SK-N-SH (cell line): ENCODE results near the gene CLCN2. TPM values are rescaled to one million over a fixed set of nuclear protein-coding genes. Genes with fewer than 3 reads are reported as not detected.

Source experiments
- CTCF ChIA-PET: fragments of 300-600, 350-600 bp; formaldehyde crosslinking; extraction: SDS; loops from one replicate; lab custom pipeline; 2021; lab: Yijun Ruan, JAX
- POLR2A ChIA-PET: fragments of 350-600 bp; sonication (Branson Sonifier 250); formaldehyde crosslinking; extraction: SDS; loops from one replicate; lab custom pipeline; 2020; ENCODE audit warnings: antibody characterized with exemption, inconsistent platforms; lab: Yijun Ruan, JAX
- DNase-seq: peaks from one replicate; pipeline ENCODE4 v3.0.0; 2012
- H2AFZ ChIP-seq: fragments of 200-600 bp; sonication (generic); 2 replicates; pipeline ENCODE4 v1.8.1; 2016; ENCODE audit warnings: antibody characterized with exemption, mild to moderate bottlenecking, low read depth
- H3F3A ChIP-seq: fragments of 200-600 bp; sonication (generic); replicated peaks from 2 replicates; pipeline ENCODE3; 2016; ENCODE audit warnings: antibody characterized with exemption, mild to moderate bottlenecking; ENCODE audit not compliant: insufficient read depth
- H3K27ac ChIP-seq, 2 experiments: fragments of 200-500 bp in 1 of 2; fragments of 200-600 bp in 1 of 2; sonication (Bioruptor generic) in 1 of 2; sonication (generic), shearing (Covaris generic) in 1 of 2; 2 replicates each; pipeline versions ENCODE4 v1.5.1 to v1.6.1; 2014 to 2016; ENCODE audit warnings: low read depth in 2 of 2, inconsistent platforms in 1 of 2, low read length in 1 of 2, mild to moderate bottlenecking in 1 of 2, mixed read lengths in 1 of 2
- H3K27me3 ChIP-seq: fragments of 200-600 bp; sonication (generic), shearing (Covaris generic); 2 replicates; pipeline ENCODE4 v1.6.1; 2016; ENCODE audit warnings: mixed run types; ENCODE audit not compliant: insufficient read depth
- H3K36me3 ChIP-seq, 2 experiments: fragments of 200-500 bp in 1 of 2; fragments of 200-600 bp in 1 of 2; sonication (Bioruptor generic) in 1 of 2; sonication (generic) in 1 of 2; replicated peaks in 1 of 2; 2 replicates each; pipeline versions ENCODE3 to v1.5.1; 2014 to 2016; ENCODE audit warnings: low read length in 1 of 2, mild to moderate bottlenecking in 1 of 2; ENCODE audit not compliant: insufficient read depth in 2 of 2, control insufficient read depth in 1 of 2
- H3K4me1 ChIP-seq, 2 experiments: fragments of 200-500 bp in 1 of 2; fragments of 200-600 bp in 1 of 2; sonication (Bioruptor generic) in 1 of 2; sonication (generic), shearing (Covaris generic) in 1 of 2; 2 replicates each; pipeline versions ENCODE4 v1.5.1 to v1.6.1; 2014 to 2016; ENCODE audit warnings: low read depth in 1 of 2, low read length in 1 of 2, mixed run types in 1 of 2; ENCODE audit not compliant: insufficient read depth in 2 of 2, control insufficient read depth in 1 of 2
- H3K4me2 ChIP-seq: fragments of 200-600 bp; sonication (generic), shearing (Covaris generic); 2 replicates; pipeline ENCODE4 v1.6.1; 2017; ENCODE audit warnings: mixed run types
- H3K4me3 ChIP-seq, 2 experiments: fragments of 200-500 bp in 1 of 2; fragments of 200-600 bp in 1 of 2; sonication (Bioruptor generic) in 1 of 2; sonication (generic), shearing (Covaris generic) in 1 of 2; 2 replicates each; pipeline versions ENCODE4 v1.5.1 to v1.8.1; 2014 to 2016; ENCODE audit warnings: low read depth in 2 of 2, inconsistent platforms in 1 of 2, low read length in 1 of 2, mild to moderate bottlenecking in 1 of 2, mixed read lengths in 1 of 2, moderate library complexity in 1 of 2
- H3K79me2 ChIP-seq: fragments of 200-600 bp; sonication (generic); 2 replicates; pipeline ENCODE4 v1.8.1; 2017; ENCODE audit warnings: mild to moderate bottlenecking; ENCODE audit not compliant: insufficient read depth
- H3K9ac ChIP-seq: fragments of 200-600 bp; sonication (generic); 2 replicates; pipeline ENCODE4 v1.6.1; 2017; ENCODE audit warnings: mixed run types
- H3K9me2 ChIP-seq: fragments of 200-600 bp; sonication (generic); 2 replicates; pipeline ENCODE4 v1.6.1; 2017; ENCODE audit warnings: mixed run types
- H3K9me3 ChIP-seq: fragments of 200-600 bp; sonication (generic); 2 replicates; pipeline ENCODE4 v1.6.1; 2017; ENCODE audit warnings: mixed run types, mild to moderate bottlenecking, moderate library complexity
- H4K20me1 ChIP-seq: fragments of 200-600 bp; sonication (generic); 2 replicates; pipeline ENCODE4 v1.6.1; 2017; ENCODE audit warnings: mild to moderate bottlenecking, mixed run types; ENCODE audit not compliant: insufficient read depth
- CHD2 ChIP-seq: fragments of 150-350 bp; IDR thresholded peaks from 2 replicates; pipeline ENCODE4 v1.6.1; 2018; ENCODE audit warnings: low read length; ENCODE audit not compliant: partially characterized antibody
- ELF1 ChIP-seq: IDR thresholded peaks from 2 replicates; pipeline ENCODE4 v1.4.0; 2012
- EZH2phosphoT487 ChIP-seq: fragments of 200-600 bp; sonication (generic); IDR thresholded peaks from 2 replicates; pipeline ENCODE4 v1.6.1; 2017; ENCODE audit warnings: low read depth, mixed run types, mild to moderate bottlenecking, antibody characterized with exemption, moderate library complexity, borderline replicate concordance
- FOSL2 ChIP-seq: IDR thresholded peaks from 2 replicates; pipeline ENCODE4 v1.4.0; 2012; ENCODE audit warnings: low read depth, mild to moderate bottlenecking, moderate library complexity, borderline replicate concordance
- FOXM1 ChIP-seq: IDR thresholded peaks from 2 replicates; pipeline ENCODE4 v1.4.0; 2012; ENCODE audit warnings: low read depth, mild to moderate bottlenecking
- GABPA ChIP-seq: IDR thresholded peaks from 2 replicates; pipeline ENCODE4 v1.4.0; 2012; ENCODE audit warnings: low read depth, mild to moderate bottlenecking
- GATA2 ChIP-seq: sonication (generic); formaldehyde crosslinking; IDR thresholded peaks from 2 replicates; pipeline ENCODE4 v1.5.0; 2020; ENCODE audit warnings: mild to moderate bottlenecking, missing genetic modification reagents
- JUND ChIP-seq: IDR thresholded peaks from 2 replicates; pipeline ENCODE4 v1.4.0; 2012
- MEF2A ChIP-seq: IDR thresholded peaks from 2 replicates; pipeline ENCODE4 v1.4.0; 2012; ENCODE audit warnings: low read depth, borderline replicate concordance
- NFIC ChIP-seq: IDR thresholded peaks from 2 replicates; pipeline ENCODE4 v1.4.0; 2012; ENCODE audit warnings: borderline replicate concordance
- NRF1 ChIP-seq: IDR thresholded peaks from 2 replicates; pipeline ENCODE4 v1.6.1; 2012; ENCODE audit warnings: low read depth, mild to moderate bottlenecking, low read length
- RAD21 ChIP-seq: IDR thresholded peaks from 2 replicates; pipeline ENCODE4 v1.6.1; 2012; ENCODE audit warnings: mild to moderate bottlenecking, low read length
- SIN3A ChIP-seq: IDR thresholded peaks from 2 replicates; pipeline ENCODE4 v1.6.1; 2012; ENCODE audit warnings: low read depth, mild to moderate bottlenecking, low read length, moderate library complexity, borderline replicate concordance
- TAF1 ChIP-seq: IDR thresholded peaks from 2 replicates; pipeline ENCODE4 v1.6.1; 2012; ENCODE audit warnings: low read depth, mild to moderate bottlenecking, low read length, moderate library complexity, borderline replicate concordance
- TEAD4 ChIP-seq: IDR thresholded peaks from 2 replicates; pipeline ENCODE4 v1.4.0; 2012; ENCODE audit warnings: mild to moderate bottlenecking, borderline replicate concordance; ENCODE audit not compliant: insufficient read depth
- YY1 ChIP-seq: IDR thresholded peaks from 2 replicates; pipeline ENCODE4 v1.4.0; 2012; ENCODE audit warnings: low read depth, mild to moderate bottlenecking
- WGBS: methylation state at CpG from one replicate; pipeline ENCODE4 v1.1.6; 2017; ENCODE audit warnings: low lambda C conversion rate; 5-methylcytosine and 5-hydroxymethylcytosine counted together
- polyA plus RNA-seq, 3 experiments: library from polyadenylated mRNA; depleted of rRNA; stranded (reverse); fragments of >200 nt; gene quantifications; 2 replicates each; pipeline ENCODE4 v1.2.3, GENCODE V29; 2012
- TF ChIP-seq, protein P1 (sequence below): fragments of 150-350 bp; IDR thresholded peaks from 2 replicates; pipeline ENCODE4 v1.6.1; 2016; ENCODE audit warnings: mild to moderate bottlenecking, low read depth, low read length
- TF ChIP-seq, protein P2 (sequence below): fragments of 150-350 bp; IDR thresholded peaks from 2 replicates; pipeline ENCODE4 v1.6.1; 2017; ENCODE audit warnings: antibody characterized with exemption, low read length, low read depth, borderline replicate concordance
- TF ChIP-seq, protein P3 (sequence below): IDR thresholded peaks from 2 replicates; pipeline ENCODE4 v1.4.0; 2012; ENCODE audit warnings: low read depth, borderline replicate concordance
- TF ChIP-seq, protein P4 (sequence below): IDR thresholded peaks from 2 replicates; pipeline ENCODE4 v1.4.0; 2012; ENCODE audit warnings: low read depth, borderline replicate concordance
- TF ChIP-seq, protein P5 (sequence below): IDR thresholded peaks from 2 replicates; pipeline ENCODE4; 2012

The CLCN2 gene
- polyA plus RNA-seq, 1 of the 3 experiments (the other 2 are of a cell fraction), result 9.1 TPM

DNA sequence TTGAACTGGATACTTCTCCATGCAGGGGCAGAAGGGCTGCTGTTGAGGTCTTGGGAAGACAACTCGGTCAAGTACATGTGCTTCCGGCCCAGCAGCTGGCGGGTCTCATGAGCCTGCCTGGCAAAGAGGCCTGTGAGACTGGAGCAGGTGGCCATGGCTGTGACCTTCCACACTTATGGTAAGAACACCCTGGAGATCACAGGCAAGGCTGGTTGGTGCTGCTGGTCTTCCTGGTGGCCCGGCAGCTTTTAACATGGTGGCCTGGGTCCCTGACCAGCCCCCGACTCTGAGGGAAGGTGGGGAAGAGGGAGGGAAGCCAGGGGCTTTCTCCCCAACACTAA lies 33.9 kb upstream of the CLCN2 start:
- ChIA-PET CTCF (interaction anchor here (0.8 to 1.2 kb wide), 2 partner anchors 24 to 118 kb away, joined by 3 to 5 read pairs; no protein-coding TSS in a partner anchor), POLR2A (no interaction called here)
- no peak for TF ChIP-seq YY1
- TF ChIP-seq TEAD4, result no peak
- TF ChIP-seq, protein P1, sequence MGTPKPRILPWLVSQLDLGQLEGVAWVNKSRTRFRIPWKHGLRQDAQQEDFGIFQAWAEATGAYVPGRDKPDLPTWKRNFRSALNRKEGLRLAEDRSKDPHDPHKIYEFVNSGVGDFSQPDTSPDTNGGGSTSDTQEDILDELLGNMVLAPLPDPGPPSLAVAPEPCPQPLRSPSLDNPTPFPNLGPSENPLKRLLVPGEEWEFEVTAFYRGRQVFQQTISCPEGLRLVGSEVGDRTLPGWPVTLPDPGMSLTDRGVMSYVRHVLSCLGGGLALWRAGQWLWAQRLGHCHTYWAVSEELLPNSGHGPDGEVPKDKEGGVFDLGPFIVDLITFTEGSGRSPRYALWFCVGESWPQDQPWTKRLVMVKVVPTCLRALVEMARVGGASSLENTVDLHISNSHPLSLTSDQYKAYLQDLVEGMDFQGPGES, result no peak
- Histone ChIP-seq H3K27me3 (no peaks in the 10 kb centered on the region), H3K36me3 (no peaks in the 10 kb centered on the region), H3K9me3 (no peaks in the 10 kb centered on the region), H3K27ac (no peak overlapping the region), H3K4me2 (no peak overlapping the region), H3K4me1 (no peaks in the 10 kb centered on the region), H3K79me2 (no peaks in the 10 kb centered on the region), H3F3A (peaks cover 4% of the 10 kb centered on the region), H3K4me3 (no peak overlapping the region), H4K20me1 (no peaks in the 10 kb centered on the region), H2AFZ (no peak overlapping the region), H3K9ac (no peak overlapping the region), H3K9me2 (no peaks in the 10 kb centered on the region)
- no peak for DNase-seq
- 75% methylated on average over 2 of the region's 5 CpGs for WGBS

DNA sequence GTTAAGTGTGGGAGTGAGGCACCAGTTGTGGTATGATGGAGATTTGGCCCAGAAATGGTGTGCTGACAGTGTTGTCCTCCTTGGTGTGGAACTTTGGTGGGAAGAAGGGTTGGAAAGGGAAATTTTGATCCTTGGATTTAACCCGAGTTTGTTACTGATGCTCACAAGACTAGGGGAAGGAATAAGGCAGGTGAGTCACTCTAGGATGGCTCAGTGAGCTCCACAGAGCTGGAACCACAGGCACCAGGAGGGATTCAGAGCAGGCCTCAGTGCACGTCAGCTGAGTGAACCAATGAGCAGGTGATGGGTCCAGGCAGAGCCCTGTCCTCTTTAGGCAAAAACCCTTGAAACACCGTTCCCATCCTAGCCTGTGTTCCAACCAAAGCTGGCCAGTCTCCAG lies 29.9 kb upstream of the CLCN2 start:
- Histone ChIP-seq H3K4me1 (no peaks in the 10 kb centered on the region), H3K9ac (no peak overlapping the region), H2AFZ (no peak overlapping the region), H3K9me2 (no peaks in the 10 kb centered on the region), H3K36me3 (no peaks in the 10 kb centered on the region), H3K27me3 (no peaks in the 10 kb centered on the region), H3K4me3 (no peak overlapping the region), H3K4me2 (no peak overlapping the region), H3K9me3 (no peaks in the 10 kb centered on the region), H3K79me2 (no peaks in the 10 kb centered on the region), H3K27ac (no peak overlapping the region), H4K20me1 (no peaks in the 10 kb centered on the region), H3F3A (no peaks in the 10 kb centered on the region)
- DNase-seq, result no peak
- POLR2A ChIA-PET, result no interaction called here
- WGBS, result 73% methylated on average over 3 of the region's 3 CpGs
- CTCF ChIA-PET, result interaction anchor here (0.8 to 3.0 kb wide), 5 partner anchors 19 to 123 kb away, joined by 3 to 21 read pairs (median 4); no protein-coding TSS in a partner anchor
- TF ChIP-seq EZH2phosphoT487 (no peak), NFIC (no peak), ELF1 (no peak), FOSL2 (no peak), SIN3A (no peak), TAF1 (no peak), JUND (no peak), RAD21 (no peak), GATA2 (CRISPR knock-in tag) (no peak), CHD2 (no peak), MEF2A (no peak), FOXM1 (no peak), GABPA (no peak), NRF1 (no peak)
- TF ChIP-seq, protein P2, sequence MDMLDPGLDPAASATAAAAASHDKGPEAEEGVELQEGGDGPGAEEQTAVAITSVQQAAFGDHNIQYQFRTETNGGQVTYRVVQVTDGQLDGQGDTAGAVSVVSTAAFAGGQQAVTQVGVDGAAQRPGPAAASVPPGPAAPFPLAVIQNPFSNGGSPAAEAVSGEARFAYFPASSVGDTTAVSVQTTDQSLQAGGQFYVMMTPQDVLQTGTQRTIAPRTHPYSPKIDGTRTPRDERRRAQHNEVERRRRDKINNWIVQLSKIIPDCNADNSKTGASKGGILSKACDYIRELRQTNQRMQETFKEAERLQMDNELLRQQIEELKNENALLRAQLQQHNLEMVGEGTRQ, result no peak
- TF ChIP-seq, protein P3, sequence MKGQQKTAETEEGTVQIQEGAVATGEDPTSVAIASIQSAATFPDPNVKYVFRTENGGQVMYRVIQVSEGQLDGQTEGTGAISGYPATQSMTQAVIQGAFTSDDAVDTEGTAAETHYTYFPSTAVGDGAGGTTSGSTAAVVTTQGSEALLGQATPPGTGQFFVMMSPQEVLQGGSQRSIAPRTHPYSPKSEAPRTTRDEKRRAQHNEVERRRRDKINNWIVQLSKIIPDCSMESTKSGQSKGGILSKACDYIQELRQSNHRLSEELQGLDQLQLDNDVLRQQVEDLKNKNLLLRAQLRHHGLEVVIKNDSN, result no peak
- TF ChIP-seq, protein P1, result no peak
- TF ChIP-seq, protein P4, sequence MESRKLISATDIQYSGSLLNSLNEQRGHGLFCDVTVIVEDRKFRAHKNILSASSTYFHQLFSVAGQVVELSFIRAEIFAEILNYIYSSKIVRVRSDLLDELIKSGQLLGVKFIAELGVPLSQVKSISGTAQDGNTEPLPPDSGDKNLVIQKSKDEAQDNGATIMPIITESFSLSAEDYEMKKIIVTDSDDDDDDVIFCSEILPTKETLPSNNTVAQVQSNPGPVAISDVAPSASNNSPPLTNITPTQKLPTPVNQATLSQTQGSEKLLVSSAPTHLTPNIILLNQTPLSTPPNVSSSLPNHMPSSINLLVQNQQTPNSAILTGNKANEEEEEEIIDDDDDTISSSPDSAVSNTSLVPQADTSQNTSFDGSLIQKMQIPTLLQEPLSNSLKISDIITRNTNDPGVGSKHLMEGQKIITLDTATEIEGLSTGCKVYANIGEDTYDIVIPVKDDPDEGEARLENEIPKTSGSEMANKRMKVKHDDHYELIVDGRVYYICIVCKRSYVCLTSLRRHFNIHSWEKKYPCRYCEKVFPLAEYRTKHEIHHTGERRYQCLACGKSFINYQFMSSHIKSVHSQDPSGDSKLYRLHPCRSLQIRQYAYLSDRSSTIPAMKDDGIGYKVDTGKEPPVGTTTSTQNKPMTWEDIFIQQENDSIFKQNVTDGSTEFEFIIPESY, result no peak
- TF ChIP-seq, protein P5, sequence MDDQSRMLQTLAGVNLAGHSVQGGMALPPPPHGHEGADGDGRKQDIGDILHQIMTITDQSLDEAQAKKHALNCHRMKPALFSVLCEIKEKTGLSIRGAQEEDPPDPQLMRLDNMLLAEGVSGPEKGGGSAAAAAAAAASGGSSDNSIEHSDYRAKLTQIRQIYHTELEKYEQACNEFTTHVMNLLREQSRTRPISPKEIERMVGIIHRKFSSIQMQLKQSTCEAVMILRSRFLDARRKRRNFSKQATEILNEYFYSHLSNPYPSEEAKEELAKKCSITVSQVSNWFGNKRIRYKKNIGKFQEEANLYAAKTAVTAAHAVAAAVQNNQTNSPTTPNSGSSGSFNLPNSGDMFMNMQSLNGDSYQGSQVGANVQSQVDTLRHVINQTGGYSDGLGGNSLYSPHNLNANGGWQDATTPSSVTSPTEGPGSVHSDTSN, result no peak
